ENCODE data around the gene SEMA3C.

DNA sequence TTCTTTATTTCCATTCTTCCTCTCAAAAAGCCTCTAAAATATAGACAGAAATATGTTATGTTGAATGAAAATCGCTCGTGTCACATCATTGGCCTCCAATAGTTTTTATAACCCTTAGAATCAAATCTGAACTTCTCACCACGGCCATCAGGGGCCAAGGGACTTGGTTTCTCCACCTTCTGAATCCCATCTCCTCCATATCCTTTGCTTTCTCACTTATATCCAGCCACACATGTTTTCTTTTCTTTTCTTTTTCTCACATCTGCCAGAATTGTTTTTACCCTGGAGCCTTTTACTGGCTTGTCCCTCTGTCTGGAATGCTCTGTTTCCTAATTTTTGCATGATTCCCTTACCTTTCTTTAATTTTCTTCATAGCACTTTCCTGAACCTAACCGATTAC lies 184.8 kb downstream of the SEMA3C start:
- TF ChIP-seq, protein P1, sequence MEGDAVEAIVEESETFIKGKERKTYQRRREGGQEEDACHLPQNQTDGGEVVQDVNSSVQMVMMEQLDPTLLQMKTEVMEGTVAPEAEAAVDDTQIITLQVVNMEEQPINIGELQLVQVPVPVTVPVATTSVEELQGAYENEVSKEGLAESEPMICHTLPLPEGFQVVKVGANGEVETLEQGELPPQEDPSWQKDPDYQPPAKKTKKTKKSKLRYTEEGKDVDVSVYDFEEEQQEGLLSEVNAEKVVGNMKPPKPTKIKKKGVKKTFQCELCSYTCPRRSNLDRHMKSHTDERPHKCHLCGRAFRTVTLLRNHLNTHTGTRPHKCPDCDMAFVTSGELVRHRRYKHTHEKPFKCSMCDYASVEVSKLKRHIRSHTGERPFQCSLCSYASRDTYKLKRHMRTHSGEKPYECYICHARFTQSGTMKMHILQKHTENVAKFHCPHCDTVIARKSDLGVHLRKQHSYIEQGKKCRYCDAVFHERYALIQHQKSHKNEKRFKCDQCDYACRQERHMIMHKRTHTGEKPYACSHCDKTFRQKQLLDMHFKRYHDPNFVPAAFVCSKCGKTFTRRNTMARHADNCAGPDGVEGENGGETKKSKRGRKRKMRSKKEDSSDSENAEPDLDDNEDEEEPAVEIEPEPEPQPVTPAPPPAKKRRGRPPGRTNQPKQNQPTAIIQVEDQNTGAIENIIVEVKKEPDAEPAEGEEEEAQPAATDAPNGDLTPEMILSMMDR (conservative IDR thresholded peaks at IDR 0.05; ENCODE audit: low read depth, low read length): no peak
- TF ChIP-seq EZH2 (IDR thresholded peaks at IDR 0.05; ENCODE audit: borderline replicate concordance, low read depth, low read length, poor library complexity, severe bottlenecking): no peak

Measured in A673 (cell line).